OCI-LY1 (cell line): ENCODE data around the gene LRRC61.

ENCODE experiments used
- H2AFZ ChIP-seq: fragments of 200-600 bp; sonication (generic), shearing (Covaris generic); 2 replicates; pipeline ENCODE4 v1.6.0; 2014; ENCODE audit warnings: antibody characterized with exemption, mild to moderate bottlenecking, low read length
- H3F3A ChIP-seq: fragments of 200-600 bp; sonication (generic), shearing (Covaris generic); 2 replicates; pipeline ENCODE4 v1.6.0; 2014; ENCODE audit warnings: mild to moderate bottlenecking, antibody characterized with exemption, low read length, moderate library complexity; ENCODE audit not compliant: insufficient read depth
- H3K27ac ChIP-seq: fragments of 200-600 bp; sonication (generic); 2 replicates; pipeline ENCODE4 v1.5.1; 2014; ENCODE audit warnings: low read length, mixed run types, mild to moderate bottlenecking, low read depth; ENCODE audit not compliant: poor library complexity, severe bottlenecking
- H3K27me3 ChIP-seq: fragments of 200-600 bp; sonication (generic); 2 replicates; pipeline ENCODE4 v1.6.0; 2014; ENCODE audit warnings: antibody characterized with exemption, mild to moderate bottlenecking, low read length, moderate library complexity; ENCODE audit not compliant: insufficient read depth
- H3K36me3 ChIP-seq: fragments of 200-600 bp; sonication (generic); 2 replicates; pipeline ENCODE4 v1.6.1; 2014; ENCODE audit warnings: mild to moderate bottlenecking, antibody characterized with exemption, low read length, moderate library complexity, mixed read lengths; ENCODE audit not compliant: insufficient read depth
- H3K4me1 ChIP-seq: fragments of 200-600 bp; sonication (generic); 2 replicates; pipeline ENCODE4 v1.5.1; 2014; ENCODE audit warnings: mild to moderate bottlenecking, low read length, moderate library complexity; ENCODE audit not compliant: insufficient read depth, severe bottlenecking
- H3K4me2 ChIP-seq: fragments of 200-600 bp; sonication (generic), shearing (Covaris generic); 2 replicates; pipeline ENCODE4 v1.6.1; 2014; ENCODE audit warnings: low read length
- H3K4me3 ChIP-seq: fragments of 200-600 bp; sonication (generic); 2 replicates; pipeline ENCODE4 v1.5.1; 2014; ENCODE audit warnings: low read length, low read depth, mild to moderate bottlenecking, mixed read lengths; ENCODE audit not compliant: poor library complexity, severe bottlenecking
- H3K79me2 ChIP-seq: fragments of 200-600 bp; shearing (Covaris generic); 2 replicates; pipeline ENCODE4 v1.6.1; 2016; ENCODE audit warnings: mixed run types, low read length, mixed read lengths; ENCODE audit not compliant: insufficient read depth
- H3K9ac ChIP-seq: fragments of 200-600 bp; sonication (generic), shearing (Covaris generic); 2 replicates; pipeline ENCODE4 v1.6.1; 2014; ENCODE audit warnings: mild to moderate bottlenecking, low read length, mixed read lengths
- H3K9me2 ChIP-seq: fragments of 200-600 bp; sonication (generic), shearing (Covaris generic); 2 replicates; pipeline ENCODE4 v1.6.1; 2014; ENCODE audit warnings: low read depth, mild to moderate bottlenecking, low read length, mixed read lengths
- H3K9me3 ChIP-seq: fragments of 200-600 bp; shearing (Covaris generic); 2 replicates; pipeline ENCODE4 v1.6.1; 2014; ENCODE audit warnings: low read length, mixed read lengths
- H4K20me1 ChIP-seq: fragments of 200-600 bp; sonication (generic), shearing (Covaris generic); 2 replicates; pipeline ENCODE4 v1.6.0; 2016; ENCODE audit warnings: mild to moderate bottlenecking, low read length; ENCODE audit not compliant: insufficient read depth
- CTCF ChIP-seq: fragments of 200-600 bp; sonication (generic), shearing (Covaris generic); IDR thresholded peaks from 2 replicates; pipeline ENCODE4 v1.5.1; 2017; ENCODE audit warnings: mild to moderate bottlenecking, antibody characterized with exemption, low read length, moderate library complexity, mixed read lengths
- EZH2 ChIP-seq: fragments of 200-600 bp; sonication (generic), shearing (Covaris generic); IDR thresholded peaks from 2 replicates; pipeline ENCODE4 v1.8.0; 2017; ENCODE audit warnings: borderline replicate concordance, mixed run types, mild to moderate bottlenecking, antibody characterized with exemption, low read length, moderate library complexity, mixed read lengths

LRRC61 gene

GRCh38 chr7:150340875-150341262 lies 17.7 kb downstream of the LRRC61 start:
- H3K79me2 ChIP-seq, result no peaks in the 10 kb centered on the region
- no peak overlapping the region for H3K4me2 ChIP-seq

GRCh38 chr7:150341263-150342120 lies 18.3 kb downstream of the LRRC61 start, which contains the start of gene RARRES2:
Gene RARRES2 (minus strand): TSS chr7:150341629. CDS start chr7:150340609, 1,020 bp downstream.
- Histone ChIP-seq H3K4me3 (no peak within 1 kb of the TSS), H3K36me3 (no peaks in the 10 kb centered on the region; the same call in 1 of the 2 replicates), H3K4me1 (no peaks in the 10 kb centered on the region), H3F3A (no peaks in the 10 kb centered on the region), H3K27ac (no peak within 1 kb of the TSS), H4K20me1 (no peaks in the 10 kb centered on the region), H3K9ac (no peak within 1 kb of the TSS), H2AFZ (no peak within 1 kb of the TSS), H3K4me2 (no peak within 1 kb of the TSS), H3K27me3 (peaks cover 7% of the 10 kb centered on the region; the same call in 1 of the 2 replicates), H3K9me2 (no peaks in the 10 kb centered on the region), H3K79me2 (no peaks in the 10 kb centered on the region), H3K9me3 (peaks cover 11% of the 10 kb centered on the region)
- no peak for TF ChIP-seq EZH2
- TF ChIP-seq CTCF, result no peak

More at GRCh38 chr7:150340875-150341262, 17.7 kb downstream of the LRRC61 start:
- H3K9me3 ChIP-seq, result peaks cover 11% of the 10 kb centered on the region
- H3K27me3 ChIP-seq, result peaks cover 7% of the 10 kb centered on the region; the same call in 1 of the 2 replicates
- no peaks in the 10 kb centered on the region for H3F3A ChIP-seq
- H2AFZ ChIP-seq, result no peak overlapping the region
- H3K9me2 ChIP-seq, result no peaks in the 10 kb centered on the region
- no peak overlapping the region for H3K9ac ChIP-seq
- H3K4me3 ChIP-seq, result no peak overlapping the region
- no peaks in the 10 kb centered on the region for H4K20me1 ChIP-seq
- no peaks in the 10 kb centered on the region for H3K4me1 ChIP-seq
- H3K27ac ChIP-seq, result no peak overlapping the region
- no peaks in the 10 kb centered on the region; the same call in 1 of the 2 replicates for H3K36me3 ChIP-seq
- no peak for TF ChIP-seq EZH2
- TF ChIP-seq CTCF, result no peak

- Histone ChIP-seq H3F3A (no peaks in the 10 kb centered on the region), H4K20me1 (no peaks in the 10 kb centered on the region), H3K4me2 (no peak overlapping the region), H3K9me3 (peaks cover 11% of the 10 kb centered on the region), H3K4me3 (no peak overlapping the region), H3K27me3 (peaks cover 7% of the 10 kb centered on the region; the same call in 1 of the 2 replicates), H3K79me2 (no peaks in the 10 kb centered on the region), H2AFZ (no peak overlapping the region), H3K4me1 (no peaks in the 10 kb centered on the region), H3K9me2 (no peaks in the 10 kb centered on the region), H3K27ac (no peak overlapping the region), H3K36me3 (no peaks in the 10 kb centered on the region; the same call in 1 of the 2 replicates), H3K9ac (no peak overlapping the region)
- no peak for TF ChIP-seq CTCF
- TF ChIP-seq EZH2, result no peak
Measured at GRCh38 chr7:150342121-150342408, 18.9 kb downstream of the LRRC61 start.
